Measurements from ENCODE around the gene CPA5. TPM values are rescaled to one million over a fixed set of nuclear protein-coding genes. Genes with fewer than 3 reads are reported as not detected.
"Not testable (repeated sequence)": the region's sequence is repeated elsewhere in the genome, so short reads cannot be mapped to it uniquely, and the experiment has no call there.

Gene CPA5
- total RNA-seq, 1 donor from 2014 or later, result not detected

- no peaks in the 10 kb centered on the region for H3K4me1 ChIP-seq
Observed at GRCh38 chr7:130305433-130306042, 39.1 kb upstream of the CPA5 start.

GRCh38 chr7:130309986-130310385 lies 34.6 kb upstream of the CPA5 start:
- ATAC-seq (no peak), DNase-seq (no peak)
- no peak overlapping the region for H3K27ac ChIP-seq
- no peaks in the 10 kb centered on the region for H3K27me3 ChIP-seq
- no peaks in the 10 kb centered on the region for H3K4me1 ChIP-seq
- H3K36me3 ChIP-seq, result no peaks in the 10 kb centered on the region
- TF ChIP-seq CTCF (IDR thresholded peaks at IDR 0.05), result no peak
- intact Hi-C loops (cut with DNase I), result no loop called here
- no peaks in the 10 kb centered on the region for H3K9me3 ChIP-seq
- H3K4me3 ChIP-seq, result no peak overlapping the region

More at GRCh38 chr7:130305433-130306042, 39.1 kb upstream of the CPA5 start:
- Histone ChIP-seq H3K36me3 (no peaks in the 10 kb centered on the region), H3K9me3 (no peaks in the 10 kb centered on the region), H3K27ac (no peak overlapping the region), H3K4me3 (no peak overlapping the region), H3K27me3 (no peaks in the 10 kb centered on the region)
- ATAC-seq, result no peak
- no peak for DNase-seq
- intact Hi-C loops (cut with DNase I), result no loop called here
- no peak for TF ChIP-seq CTCF (IDR thresholded peaks at IDR 0.05)

- Histone ChIP-seq H3K4me3 (no peak overlapping the region), H3K9me3 (no peaks in the 10 kb centered on the region), H3K27me3 (no peaks in the 10 kb centered on the region), H3K36me3 (no peaks in the 10 kb centered on the region), H3K27ac (no peak overlapping the region), H3K4me1 (no peaks in the 10 kb centered on the region)
- DNase-seq (no peak), ATAC-seq (no peak)
- intact Hi-C loops (cut with DNase I), result no loop called here
- TF ChIP-seq CTCF (IDR thresholded peaks at IDR 0.05), result no peak
Observed at GRCh38 chr7:130314305-130314704, 30.3 kb upstream of the CPA5 start.

GRCh38 chr7:130319541-130319940 lies 25.1 kb upstream of the CPA5 start:
- H3K9me3 ChIP-seq, result no peaks in the 10 kb centered on the region
- no peaks in the 10 kb centered on the region for H3K36me3 ChIP-seq
- H3K4me3 ChIP-seq, result no peak overlapping the region
- no peak for DNase-seq
- H3K27me3 ChIP-seq, result no peaks in the 10 kb centered on the region
- TF ChIP-seq CTCF (IDR thresholded peaks at IDR 0.05), result no peak
- H3K27ac ChIP-seq, result no peak overlapping the region
- H3K4me1 ChIP-seq, result no peaks in the 10 kb centered on the region
- ATAC-seq, result no peak
- intact Hi-C loops (cut with DNase I), result no loop called here

- H3K4me1 ChIP-seq; H3K9me3 ChIP-seq; H3K27me3 ChIP-seq; intact Hi-C loops (cut with DNase I); H3K4me3 ChIP-seq; ATAC-seq; DNase-seq; H3K36me3 ChIP-seq; H3K27ac ChIP-seq: not testable (repeated sequence)
Observed at GRCh38 chr7:130321542-130322229, 22.9 kb upstream of the CPA5 start.

- Histone ChIP-seq H3K27me3 (no peaks in the 10 kb centered on the region), H3K9me3 (no peaks in the 10 kb centered on the region), H3K27ac (no peak overlapping the region), H3K36me3 (no peaks in the 10 kb centered on the region), H3K4me3 (no peak overlapping the region), H3K4me1 (no peaks in the 10 kb centered on the region)
- no peak for ATAC-seq
- no peak for DNase-seq
- intact Hi-C loops (cut with DNase I), result no loop called here
- TF ChIP-seq CTCF (IDR thresholded peaks at IDR 0.05), result no peak
Observed at GRCh38 chr7:130322615-130323014, 22.0 kb upstream of the CPA5 start.
